ENCODE measurements around the gene BHLHE40. TPM values are rescaled to one million over a fixed set of nuclear protein-coding genes. Genes with fewer than 3 reads are reported as not detected.

BHLHE40 gene
- total and polyA plus RNA-seq, 2 of the 8 experiments (the other 6 are each of a cell fraction or from before 2014, with no cell fraction given): 1.5 to 2.2 TPM

DNA sequence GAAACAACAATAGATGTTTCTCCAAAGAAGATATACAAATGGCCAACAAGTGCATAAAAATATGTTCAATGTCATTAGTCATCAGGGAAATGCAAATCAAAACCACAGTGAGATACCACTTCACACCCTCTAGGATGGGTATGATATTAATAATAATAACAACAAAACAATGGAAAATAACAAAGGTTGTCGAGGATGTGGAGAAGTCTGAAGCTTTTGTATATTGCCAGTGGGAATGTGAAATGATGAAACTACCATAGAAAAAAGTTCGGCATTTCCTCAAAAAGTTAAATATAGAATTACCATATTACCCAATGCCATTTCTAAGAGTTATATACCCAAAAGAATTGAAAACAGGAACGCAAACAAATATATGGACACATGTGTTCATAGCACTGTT, 10.8 kb downstream of the BHLHE40 start:
- no peak overlapping the region for H2BK120ac ChIP-seq (replicated peaks; ENCODE audit: low read depth, low read length)
- no peak overlapping the region for H3K18ac ChIP-seq (ENCODE audit: extremely low read depth, low read length)
- H3K27me3 ChIP-seq (replicated peaks in 1 of 4; ENCODE audit: control insufficient read depth in 3 of 4, extremely low read depth in 1 of 4, insufficient read depth in 3 of 4, low read length in 3 of 4): peaks cover 0 to 7% (median 6%) of the 10 kb centered on the region in 4 experiments; a peak in 3 of 7 replicates
- H4K5ac ChIP-seq (ENCODE audit: insufficient read length, low read depth, low read length): no peak overlapping the region
- FAIRE-seq (no peak), DNase-seq (ENCODE audit: low read depth in 1 of 2, low spot score in 2 of 2) (no peak)
- H4K91ac ChIP-seq (replicated peaks; ENCODE audit: insufficient read length, low read length): no peak overlapping the region
- no peak overlapping the region for H2AK5ac ChIP-seq (ENCODE audit: low read depth, low read length)
- WGBS, 2 experiments (ENCODE audit: extremely low coverage in 1 of 2, insufficient coverage in 1 of 2, insufficient read length in 1 of 2, insufficient replicate concordance in 2 of 2, low coverage in 1 of 2, low lambda C conversion rate in 2 of 2, missing lambda C conversion rate in 1 of 2): 90% methylated on average over 3 of the region's 3 CpGs; no CpG with 5 or more reads in 1 of the 2 experiments
- H3K4ac ChIP-seq (replicated peaks; ENCODE audit: insufficient read length, low read depth, low read length): no peak overlapping the region
- no peak for TF ChIP-seq YY1 (IDR thresholded peaks at IDR 0.05; ENCODE audit: low read depth, low read length)
- no peaks in the 10 kb centered on the region for H3K36me3 ChIP-seq (ENCODE audit: control insufficient read depth in 2 of 4, insufficient read depth in 4 of 4, low read length in 3 of 4)
- no peak overlapping the region for H3K9ac ChIP-seq (replicated peaks in 1 of 4; ENCODE audit: extremely low read depth in 1 of 4, low read depth in 3 of 4, low read length in 3 of 4)
- no peak overlapping the region for H3K14ac ChIP-seq (ENCODE audit: insufficient read length)
- no peak overlapping the region for H4K8ac ChIP-seq (ENCODE audit: extremely low read depth, insufficient read depth, low read length)
- no peak overlapping the region for H3K4me3 ChIP-seq (ENCODE audit: extremely low read depth in 1 of 4, insufficient read depth in 2 of 4, low read depth in 3 of 4, low read length in 4 of 4)
- H2BK5ac ChIP-seq (ENCODE audit: low read depth, low read length): no peak overlapping the region
- H3K9me3 ChIP-seq (ENCODE audit: insufficient read depth in 2 of 2, low read depth in 1 of 2, low read length in 1 of 2): no peaks in the 10 kb centered on the region
- no peaks in the 10 kb centered on the region for H3K79me1 ChIP-seq (ENCODE audit: low read depth, low read length)
- no peak overlapping the region for H3K23ac ChIP-seq (ENCODE audit: insufficient read length)
- H4K20me1 ChIP-seq (replicated peaks in 1 of 2; ENCODE audit: control insufficient read depth in 1 of 2, insufficient read depth in 2 of 2, low read length in 2 of 2): peaks cover 0 to 2% of the 10 kb centered on the region in 2 experiments
- ChIA-PET POLR2A (ENCODE audit: partially characterized antibody) (no interaction called here), CTCF (ENCODE audit: partially characterized antibody) (interaction anchor here (0.7 kb wide), 1 partner anchor 11 kb away, joined by 3 read pairs; no protein-coding TSS in a partner anchor)
- H2BK12ac ChIP-seq (ENCODE audit: low read depth, low read length): no peak overlapping the region
- peaks cover 6% of the 10 kb centered on the region; the same call in 1 of the 2 replicates for H3K23me2 ChIP-seq (ENCODE audit: low read depth, low read length)
- H3K4me1 ChIP-seq (replicated peaks in 1 of 4; ENCODE audit: control insufficient read depth in 3 of 4, insufficient read depth in 4 of 4, low read length in 3 of 4): peaks cover 0 to 8% (median 5%) of the 10 kb centered on the region in 4 experiments; a peak in 4 of 7 replicates
- no peak overlapping the region for H2AFZ ChIP-seq (ENCODE audit: low read length)
- H3K4me2 ChIP-seq (ENCODE audit: insufficient read depth in 1 of 2, low read depth in 2 of 2, low read length in 2 of 2): no peak overlapping the region
- H3K27ac ChIP-seq (ENCODE audit: low read depth, low read length): no peak overlapping the region
- H3K79me2 ChIP-seq (ENCODE audit: control insufficient read depth in 1 of 2, insufficient read depth in 2 of 2, low read length in 2 of 2): no peaks in the 10 kb centered on the region
- no peak overlapping the region for H3K56ac ChIP-seq (replicated peaks; ENCODE audit: insufficient read length, low read depth, low read length)
- H2BK15ac ChIP-seq (ENCODE audit: low read length): no peak overlapping the region
- no peak overlapping the region for H2BK20ac ChIP-seq (ENCODE audit: low read length)
